PC-3 (cell line): Measurements from ENCODE around the gene SPRY1.

ENCODE experiments used
- CTCF ChIP-seq: fragments of 300-600 bp; sonication (generic); conservative IDR thresholded peaks from 2 replicates; pipeline ENCODE4 v1.5.1; 2017; ENCODE audit warnings: antibody characterized with exemption, low read depth, mild to moderate bottlenecking, low read length
- EZH2 ChIP-seq: fragments of 300-600 bp; sonication (generic); IDR thresholded peaks from one replicate; pipeline ENCODE4 v1.6.1; 2017; ENCODE audit warnings: antibody characterized with exemption, mild to moderate bottlenecking, low read length; ENCODE audit not compliant: unreplicated experiment
- EZH2phosphoT487 ChIP-seq: fragments of 300-600 bp; sonication (generic); IDR thresholded peaks from 2 replicates; pipeline ENCODE4 v1.6.1; 2018; ENCODE audit warnings: mild to moderate bottlenecking, antibody characterized with exemption, low read length, borderline replicate concordance

GRCh38 chr4:123362103-123362502, 34.5 kb upstream of the SPRY1 start:
- TF ChIP-seq CTCF (no peak), EZH2phosphoT487 (no peak), EZH2 (no peak)
